Measurements from ENCODE around the gene WNT5A.

WNT5A gene

GRCh38 chr3:55481744-55482495 lies 5.2 kb downstream of the WNT5A start:
- TF ChIP-seq CEBPB (IDR thresholded peaks at IDR 0.05) (no peak), REST (IDR thresholded peaks at IDR 0.05; ENCODE audit: low read depth) (no peak), TAF1 (IDR thresholded peaks at IDR 0.05; ENCODE audit: low read depth) (no peak), MAX (IDR thresholded peaks at IDR 0.05) (no peak), EP300 (IDR thresholded peaks at IDR 0.05; ENCODE audit: borderline replicate concordance) (no peak), RAD21 (IDR thresholded peaks at IDR 0.05; ENCODE audit: low read depth) (no peak), NFIC (IDR thresholded peaks at IDR 0.05) (no peak), YY1 (IDR thresholded peaks at IDR 0.05; ENCODE audit: low read depth) (no peak), EGR1 (IDR thresholded peaks at IDR 0.05) (no peak), FOXM1 (IDR thresholded peaks at IDR 0.05; ENCODE audit: borderline replicate concordance, low read depth) (no peak), CREB1 (IDR thresholded peaks at IDR 0.05; ENCODE audit: low read depth) (no peak), ZBTB7A (IDR thresholded peaks at IDR 0.05; ENCODE audit: low read depth) (no peak), USF1 (IDR thresholded peaks at IDR 0.05) (no peak), TCF12 (IDR thresholded peaks at IDR 0.05; ENCODE audit: low read depth) (no peak), TEAD4 (IDR thresholded peaks at IDR 0.05) (no peak)

- TF ChIP-seq CREB1 (IDR thresholded peaks at IDR 0.05; ENCODE audit: low read depth) (no peak), RAD21 (IDR thresholded peaks at IDR 0.05; ENCODE audit: low read depth) (no peak), TEAD4 (IDR thresholded peaks at IDR 0.05) (no peak), ZBTB7A (IDR thresholded peaks at IDR 0.05; ENCODE audit: low read depth) (no peak), USF1 (IDR thresholded peaks at IDR 0.05) (no peak), FOXM1 (IDR thresholded peaks at IDR 0.05; ENCODE audit: borderline replicate concordance, low read depth) (no peak)
Observed at GRCh38 chr3:55480911-55481743, 6.0 kb downstream of the WNT5A start.

GRCh38 chr3:55477306-55478303 lies 9.5 kb downstream of the WNT5A start:
- TF ChIP-seq RAD21 (IDR thresholded peaks at IDR 0.05; ENCODE audit: low read depth) = no peak
- no peak for TF ChIP-seq EP300 (IDR thresholded peaks at IDR 0.05; ENCODE audit: borderline replicate concordance)
- no peak for TF ChIP-seq TAF1 (IDR thresholded peaks at IDR 0.05; ENCODE audit: low read depth)
- no peak for TF ChIP-seq ZBTB7A (IDR thresholded peaks at IDR 0.05; ENCODE audit: low read depth)
- TF ChIP-seq FOXM1 (IDR thresholded peaks at IDR 0.05; ENCODE audit: borderline replicate concordance, low read depth) = no peak

GRCh38 chr3:55476515-55476914 lies 10.6 kb downstream of the WNT5A start:
- TF ChIP-seq TCF12 (IDR thresholded peaks at IDR 0.05; ENCODE audit: low read depth) (no peak), REST (IDR thresholded peaks at IDR 0.05; ENCODE audit: low read depth) (no peak), MAX (IDR thresholded peaks at IDR 0.05) (no peak), TEAD4 (IDR thresholded peaks at IDR 0.05) (no peak), NFIC (IDR thresholded peaks at IDR 0.05) (no peak), EGR1 (IDR thresholded peaks at IDR 0.05) (no peak), FOXM1 (IDR thresholded peaks at IDR 0.05; ENCODE audit: borderline replicate concordance, low read depth) (no peak), ZBTB7A (IDR thresholded peaks at IDR 0.05; ENCODE audit: low read depth) (no peak), CEBPB (IDR thresholded peaks at IDR 0.05) (no peak), CREB1 (IDR thresholded peaks at IDR 0.05; ENCODE audit: low read depth) (no peak), TAF1 (IDR thresholded peaks at IDR 0.05; ENCODE audit: low read depth) (no peak), YY1 (IDR thresholded peaks at IDR 0.05; ENCODE audit: low read depth) (no peak)

Measured in Ishikawa (cell line).